Measurements from ENCODE around the gene CALR. TPM values are rescaled to one million over a fixed set of nuclear protein-coding genes. Genes with fewer than 3 reads are reported as not detected.

CALR gene
- total and polyA plus RNA-seq, 9 of the 15 experiments (the other 6 are each of a cell fraction or from before 2014, with no cell fraction given) = 126 to 811 (median 642) TPM

DNA sequence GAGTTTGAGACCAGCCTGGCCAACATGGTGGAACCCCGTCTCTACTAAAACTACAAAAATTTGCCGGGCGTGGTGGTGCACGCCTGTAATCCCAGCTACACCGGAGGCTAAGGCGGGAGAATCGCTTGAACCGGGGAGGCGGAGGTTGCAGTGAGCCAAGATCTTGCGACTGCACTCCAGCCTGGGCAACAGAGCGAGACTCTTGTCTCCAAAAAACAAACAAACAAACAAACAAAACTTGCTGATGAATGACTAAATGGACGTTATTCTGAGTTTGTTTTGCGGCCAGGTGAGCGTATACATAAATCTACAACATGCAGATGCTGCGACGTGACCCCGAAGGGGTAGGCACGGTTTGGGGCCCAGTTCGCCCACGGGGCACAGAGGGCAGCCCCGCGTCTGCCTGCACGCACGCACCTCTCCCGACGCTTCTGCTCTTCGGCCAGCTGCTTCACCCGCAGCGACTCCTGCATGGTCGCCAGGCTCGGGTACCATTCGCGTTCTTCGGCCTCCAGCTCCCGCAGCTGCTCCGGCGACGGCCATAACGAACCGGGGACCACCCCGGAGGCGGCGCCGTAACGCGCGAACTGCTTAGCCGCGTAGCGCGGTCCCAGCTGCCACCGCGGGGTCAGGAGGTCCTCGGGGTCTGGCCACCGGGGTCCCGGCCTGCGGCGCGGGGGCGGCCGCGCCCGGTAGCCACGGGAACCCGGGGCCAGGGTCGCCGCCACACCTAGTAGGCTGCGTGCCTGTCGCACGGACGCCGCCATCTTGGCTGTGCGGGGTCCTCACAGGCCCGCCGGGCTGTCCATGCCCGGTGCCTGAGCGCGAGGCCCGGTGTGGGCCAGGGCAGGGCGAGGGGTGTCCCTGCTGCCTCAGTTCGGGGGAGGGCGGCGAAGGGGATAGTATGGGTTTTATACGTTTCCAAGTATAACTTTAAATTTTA is 18.3 kb downstream of the CALR start, which contains the start of gene GADD45GIP1:
TSS of gene GADD45GIP1 (minus strand) at position 778 of the 943 bp plus-strand sequence. CDS start at position 767, 11 bp downstream.
- H3K79me2 ChIP-seq (ENCODE audit: control insufficient read depth, insufficient read depth, low read length) = peaks cover 50% of the 10 kb centered on the region
- POLR2A ChIA-PET = interaction anchor here (0.6 to 3.7 kb wide), 8 partner anchors 9 to 163 kb away, joined by 3 to 18 read pairs (median 6); partner anchors contain the start of genes CALR, FARSA and RAD23A
- TF ChIP-seq GATAD2A (IDR thresholded peaks at IDR 0.05) = peak; percentile 59; the same call in 1 of the 2 replicates
- peak; percentile 15 for TF ChIP-seq HNRNPLL (IDR thresholded peaks at IDR 0.05; ENCODE audit: low read depth, low read length, poor library complexity, severe bottlenecking)
- peak; percentile 50 for TF ChIP-seq CREM (IDR thresholded peaks at IDR 0.05; ENCODE audit: low read depth)
- peak; percentile 86; the same call in 1 of the 2 replicates for TF ChIP-seq GTF2E2 (tag; IDR thresholded peaks at IDR 0.05)
- peak; percentile 31; the same call in 1 of the 2 replicates for TF ChIP-seq FOXP1 (CRISPR knock-in tag; IDR thresholded peaks at IDR 0.05)
- 0 out of 2 replicates have a peak, but pooled peaks have one; percentile 31 for TF ChIP-seq DIDO1 (tag; IDR thresholded peaks at IDR 0.05; ENCODE audit: low read depth)
- TF ChIP-seq, protein P1, sequence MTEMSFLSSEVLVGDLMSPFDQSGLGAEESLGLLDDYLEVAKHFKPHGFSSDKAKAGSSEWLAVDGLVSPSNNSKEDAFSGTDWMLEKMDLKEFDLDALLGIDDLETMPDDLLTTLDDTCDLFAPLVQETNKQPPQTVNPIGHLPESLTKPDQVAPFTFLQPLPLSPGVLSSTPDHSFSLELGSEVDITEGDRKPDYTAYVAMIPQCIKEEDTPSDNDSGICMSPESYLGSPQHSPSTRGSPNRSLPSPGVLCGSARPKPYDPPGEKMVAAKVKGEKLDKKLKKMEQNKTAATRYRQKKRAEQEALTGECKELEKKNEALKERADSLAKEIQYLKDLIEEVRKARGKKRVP (CRISPR knock-in tag; IDR thresholded peaks at IDR 0.05) = no peak
- TF ChIP-seq, protein P2, sequence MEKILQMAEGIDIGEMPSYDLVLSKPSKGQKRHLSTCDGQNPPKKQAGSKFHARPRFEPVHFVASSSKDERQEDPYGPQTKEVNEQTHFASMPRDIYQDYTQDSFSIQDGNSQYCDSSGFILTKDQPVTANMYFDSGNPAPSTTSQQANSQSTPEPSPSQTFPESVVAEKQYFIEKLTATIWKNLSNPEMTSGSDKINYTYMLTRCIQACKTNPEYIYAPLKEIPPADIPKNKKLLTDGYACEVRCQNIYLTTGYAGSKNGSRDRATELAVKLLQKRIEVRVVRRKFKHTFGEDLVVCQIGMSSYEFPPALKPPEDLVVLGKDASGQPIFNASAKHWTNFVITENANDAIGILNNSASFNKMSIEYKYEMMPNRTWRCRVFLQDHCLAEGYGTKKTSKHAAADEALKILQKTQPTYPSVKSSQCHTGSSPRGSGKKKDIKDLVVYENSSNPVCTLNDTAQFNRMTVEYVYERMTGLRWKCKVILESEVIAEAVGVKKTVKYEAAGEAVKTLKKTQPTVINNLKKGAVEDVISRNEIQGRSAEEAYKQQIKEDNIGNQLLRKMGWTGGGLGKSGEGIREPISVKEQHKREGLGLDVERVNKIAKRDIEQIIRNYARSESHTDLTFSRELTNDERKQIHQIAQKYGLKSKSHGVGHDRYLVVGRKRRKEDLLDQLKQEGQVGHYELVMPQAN (IDR thresholded peaks at IDR 0.05; ENCODE audit: borderline replicate concordance) = 0 out of 2 replicates have a peak, but pooled peaks have one; percentile 29
- TF ChIP-seq PHF20 (IDR thresholded peaks at IDR 0.05; ENCODE audit: partially characterized antibody) = peak; percentile 68
- TF ChIP-seq BRD9 (IDR thresholded peaks at IDR 0.05; ENCODE audit: low read depth, partially characterized antibody) = no peak
- no peak for TF ChIP-seq ZNF184 (CRISPR knock-in tag; IDR thresholded peaks at IDR 0.05)
- TF ChIP-seq, protein P3, sequence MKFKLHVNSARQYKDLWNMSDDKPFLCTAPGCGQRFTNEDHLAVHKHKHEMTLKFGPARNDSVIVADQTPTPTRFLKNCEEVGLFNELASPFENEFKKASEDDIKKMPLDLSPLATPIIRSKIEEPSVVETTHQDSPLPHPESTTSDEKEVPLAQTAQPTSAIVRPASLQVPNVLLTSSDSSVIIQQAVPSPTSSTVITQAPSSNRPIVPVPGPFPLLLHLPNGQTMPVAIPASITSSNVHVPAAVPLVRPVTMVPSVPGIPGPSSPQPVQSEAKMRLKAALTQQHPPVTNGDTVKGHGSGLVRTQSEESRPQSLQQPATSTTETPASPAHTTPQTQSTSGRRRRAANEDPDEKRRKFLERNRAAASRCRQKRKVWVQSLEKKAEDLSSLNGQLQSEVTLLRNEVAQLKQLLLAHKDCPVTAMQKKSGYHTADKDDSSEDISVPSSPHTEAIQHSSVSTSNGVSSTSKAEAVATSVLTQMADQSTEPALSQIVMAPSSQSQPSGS (CRISPR knock-in tag; IDR thresholded peaks at IDR 0.05) = no peak
- TF ChIP-seq POLR2AphosphoS2 (IDR thresholded peaks at IDR 0.05; ENCODE audit: low read length) = no peak
- TF ChIP-seq NONO (IDR thresholded peaks at IDR 0.05; ENCODE audit: low read depth in 2 of 2, low read length in 1 of 2) = peak; percentile 54 to 95; a peak in 2 of 4 replicates
- TF ChIP-seq NR2C2 (CRISPR knock-in tag; IDR thresholded peaks at IDR 0.05) = no peak
- TF ChIP-seq NR2C2 (tag; IDR thresholded peaks at IDR 0.05) = peak; percentile 64

More for the DNA sequence above, 18.3 kb downstream of the CALR start, which contains the start of gene GADD45GIP1:
- Histone ChIP-seq H3K4me2 (ENCODE audit: insufficient read depth, low read length) (peak within 1 kb of the TSS; percentile 96), H3K27ac (ENCODE audit: extremely low read depth, low read depth, low read length) (peak within 1 kb of the TSS; percentile 92), H3K4me1 (replicated peaks in 1 of 2; ENCODE audit: control insufficient read depth in 2 of 2, insufficient read depth in 2 of 2, low read length in 2 of 2) (peaks cover 0 to 39% of the 10 kb centered on the region in 2 experiments; a peak in 3 of 5 replicates), H3K9me1 (ENCODE audit: control insufficient read depth, insufficient read depth, low read length) (no peaks in the 10 kb centered on the region), H3K36me3 (ENCODE audit: control insufficient read depth, insufficient read depth, low read length) (peaks cover 40% of the 10 kb centered on the region; the same call in 2 of the 3 replicates), H3K9me3 (replicated peaks; ENCODE audit: control insufficient read depth, insufficient read depth, low read depth, low read length) (no peaks in the 10 kb centered on the region), H3K27me3 (ENCODE audit: control insufficient read depth in 2 of 2, insufficient read depth in 2 of 2, low read length in 2 of 2) (no peaks in the 10 kb centered on the region), H3K4me3 (peak within 1 kb of the TSS; percentile 96), H4K20me1 (replicated peaks; ENCODE audit: control insufficient read depth, insufficient read depth, low read length) (no peaks in the 10 kb centered on the region; the same call in 1 of the 2 replicates), H2AFZ (ENCODE audit: low read depth, low read length) (peak within 1 kb of the TSS; percentile 81), H3K9ac (ENCODE audit: insufficient read depth in 1 of 2, low read depth in 2 of 2, low read length in 2 of 2) (peak within 1 kb of the TSS; percentile 88 to 99)
- FAIRE-seq = peak; percentile 79
- in situ Hi-C loops (cut with MboI) = no loop called here
- peak; percentile 84 to 91 (median 87) for DNase-seq (ENCODE audit: extremely low read depth in 1 of 4, low spot score in 3 of 4)
- WGBS (ENCODE audit: insufficient coverage, low coverage, missing lambda C conversion rate) = under 1% methylated on average over 81 of the region's 84 CpGs
- intact Hi-C loops (cut with micrococcal nuclease) = no loop called here
- no TSS peak for BruUV-seq (replicated peaks)
- peak; percentile 92 for ATAC-seq
- CTCF ChIA-PET (ENCODE audit: low intra/inter-chr PET ratio) = interaction anchor here (0.8 kb wide), 1 partner anchor 70 kb away, joined by 3 read pairs; no protein-coding TSS in a partner anchor
